GM18870 (cell line): ENCODE data around the gene C11orf98.
"Not testable (repeated sequence)": the region's sequence is repeated elsewhere in the genome, so short reads cannot be mapped to it uniquely, and the experiment has no call there.

ENCODE experiments used
- ATAC-seq: cut with Tn5 transposase; IDR thresholded peaks from one replicate; pipeline ENCODE4 v1.9.1; 2021; ENCODE audit warnings: moderate library complexity; ENCODE audit not compliant: unreplicated experiment

C11orf98 gene

DNA sequence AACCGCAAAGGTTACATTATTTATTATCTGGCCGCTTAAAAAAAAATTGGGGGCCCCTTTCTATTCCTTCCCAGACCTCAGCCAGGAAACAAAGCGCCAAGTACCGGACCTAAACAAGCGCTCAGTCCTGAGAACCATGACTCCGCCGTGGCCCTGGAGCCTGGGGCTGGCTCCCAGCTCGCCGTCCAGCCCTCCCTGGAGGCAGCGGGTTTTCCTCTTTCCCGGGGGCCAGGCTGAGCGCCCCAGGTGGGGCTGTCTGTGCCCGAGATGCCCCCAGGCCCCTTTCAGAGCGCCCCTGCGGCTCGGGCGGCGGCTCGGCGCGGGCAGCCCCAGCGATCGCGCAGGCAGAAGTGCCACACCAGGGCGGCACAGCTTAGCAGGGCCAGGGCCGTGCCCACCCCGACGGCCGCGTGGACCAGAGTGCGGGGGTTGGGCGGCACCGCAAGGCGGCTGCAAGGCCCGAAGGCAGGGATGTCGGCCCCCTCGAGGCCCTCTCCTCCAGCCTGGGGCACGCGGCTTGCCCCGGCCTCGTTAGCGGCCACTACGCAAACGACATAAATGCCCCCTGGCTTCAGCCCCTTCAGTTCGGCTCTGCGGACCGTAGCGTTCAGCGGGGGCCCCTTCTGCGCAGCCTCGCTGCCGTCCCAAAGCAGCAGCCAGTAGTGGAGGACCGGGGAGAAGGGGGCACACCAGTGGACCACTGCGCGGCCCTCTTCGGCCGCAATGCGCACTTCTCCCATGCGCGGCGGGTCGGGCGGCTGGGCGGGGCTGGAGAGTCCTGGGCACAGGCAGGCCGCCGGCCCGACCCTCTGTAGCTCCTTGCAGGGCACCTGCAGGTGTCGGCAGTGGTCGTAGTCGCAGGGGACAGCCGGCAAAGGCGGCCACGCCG lies 22.7 kb upstream of the C11orf98 start:
- ATAC-seq, result no peak

DNA sequence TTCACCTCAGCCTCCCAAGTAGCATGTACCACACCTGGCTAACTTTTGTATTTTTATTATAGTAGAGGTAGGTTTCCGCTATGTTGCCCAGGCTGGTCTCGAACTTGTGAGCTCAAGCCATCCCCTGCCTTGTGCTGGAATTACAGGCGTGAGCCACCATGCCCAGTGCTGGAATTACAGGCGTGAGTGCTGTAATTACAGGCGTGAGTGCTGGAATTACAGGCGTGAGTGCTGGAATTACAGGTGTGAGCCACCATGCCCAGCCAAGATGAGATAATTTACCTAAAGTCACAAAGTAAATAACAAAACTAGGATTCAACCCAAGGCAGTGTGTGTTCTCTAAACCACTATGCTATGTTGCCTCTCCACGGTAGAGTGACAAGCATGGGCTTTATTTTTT lies 17.5 kb upstream of the C11orf98 start:
- ATAC-seq, result no peak

DNA sequence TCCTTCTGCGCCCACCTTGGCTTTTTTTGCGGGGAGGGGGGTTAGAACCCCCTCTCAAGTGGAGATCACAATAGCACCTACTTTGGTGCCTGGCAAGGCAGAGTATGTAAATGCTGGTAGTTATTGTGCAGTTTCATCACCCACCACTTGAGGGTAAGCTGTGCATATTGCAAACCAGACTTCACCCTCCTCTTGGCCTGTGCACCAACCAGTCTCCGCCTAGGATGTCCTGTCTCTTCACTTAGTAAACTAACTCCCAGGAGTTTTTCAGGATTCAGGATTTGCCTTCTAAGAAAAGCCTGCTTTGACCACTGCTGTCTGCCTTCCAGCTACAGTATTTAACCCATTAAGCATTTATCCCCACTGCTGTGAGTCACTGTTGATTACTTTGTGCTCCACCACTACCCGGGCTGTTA lies 15.8 kb upstream of the C11orf98 start:
- no peak for ATAC-seq

DNA sequence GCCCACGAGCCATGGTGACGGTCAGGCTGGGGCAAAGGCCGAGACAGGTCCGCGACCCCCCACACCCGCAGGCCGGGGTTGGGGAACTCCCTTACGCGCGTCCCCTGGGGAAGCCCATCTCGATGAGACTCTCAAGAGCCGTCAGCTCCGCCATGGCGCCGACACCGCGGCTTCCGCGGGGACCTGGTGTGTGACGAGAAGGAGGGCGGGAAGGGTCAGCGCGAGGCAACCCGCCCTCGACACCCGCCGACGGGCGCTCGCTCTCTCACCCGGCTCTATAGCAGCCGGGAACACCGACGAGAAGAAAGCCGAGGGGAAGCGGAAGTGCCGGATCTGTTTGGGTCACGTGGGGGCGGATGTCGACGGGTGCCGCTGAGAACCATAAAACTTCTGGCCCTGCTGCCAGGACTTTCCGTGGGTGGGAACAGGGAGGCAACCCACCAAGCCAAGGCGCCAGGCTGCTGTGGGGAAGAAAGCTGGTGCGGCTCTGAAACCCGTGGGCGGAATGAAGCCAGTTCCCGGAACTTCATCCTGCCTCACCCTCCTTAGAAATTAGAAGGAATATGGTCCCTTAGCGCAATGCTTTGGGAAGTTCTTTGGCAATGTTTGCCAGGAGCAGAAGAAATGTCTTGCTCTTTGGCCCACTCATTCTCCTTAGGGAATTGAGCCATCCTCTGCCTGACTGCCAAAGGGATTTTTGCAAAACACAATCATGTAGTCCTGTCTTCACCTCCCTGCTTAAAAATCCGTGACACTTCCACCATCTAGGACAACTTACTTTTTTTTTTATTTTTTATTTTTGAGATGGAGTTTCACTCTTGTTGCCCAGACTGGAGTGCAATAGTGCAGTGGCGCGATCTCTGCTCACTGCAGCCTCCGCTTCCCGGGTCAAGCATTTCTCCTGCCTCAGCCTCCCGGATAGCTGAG lies 14.0 kb upstream of the C11orf98 start, which contains the start of gene UBXN1:
Gene UBXN1 (minus strand): TSS at position 304 of the 927 bp plus-strand sequence. CDS start 150 bp downstream, at position 154.
- no peak for ATAC-seq

DNA sequence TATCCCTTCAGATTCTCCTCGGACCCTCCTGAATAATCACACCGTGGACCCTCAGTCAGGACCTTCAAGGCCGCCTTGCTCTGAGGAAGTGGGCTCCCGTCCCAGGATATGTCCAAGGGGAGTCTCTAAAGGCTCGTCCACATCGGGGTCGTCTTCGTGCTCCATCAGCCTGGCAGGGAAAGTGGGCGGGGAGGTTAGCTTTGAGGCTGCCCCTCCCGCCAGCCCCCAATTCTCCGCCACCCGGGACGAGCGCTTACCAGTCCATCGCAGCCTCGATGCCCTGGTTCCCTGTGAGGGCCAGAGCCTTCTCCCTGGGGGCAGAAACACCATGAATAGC lies 13.4 kb upstream of the C11orf98 start:
- ATAC-seq, result no peak

DNA sequence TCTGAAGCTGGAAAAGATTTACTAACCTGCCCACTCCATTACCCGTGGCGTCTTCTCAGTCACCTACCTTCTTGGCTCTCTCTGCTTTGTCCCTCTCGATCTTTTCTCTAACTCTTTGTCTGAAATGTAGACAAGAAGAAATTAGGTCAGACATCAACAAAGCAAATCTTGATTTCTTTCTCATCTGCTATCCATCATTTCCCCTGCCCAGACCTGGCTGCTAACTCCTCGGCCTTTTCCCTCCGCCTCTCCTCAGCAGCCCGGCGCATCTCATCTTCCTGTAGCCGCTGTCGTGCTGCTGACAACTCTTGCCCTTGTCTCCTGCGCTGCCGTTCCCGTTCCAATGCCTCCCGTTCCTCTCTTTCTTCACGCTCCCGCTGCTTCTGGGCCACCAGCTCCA lies 12.7 kb upstream of the C11orf98 start:
- no peak for ATAC-seq

DNA sequence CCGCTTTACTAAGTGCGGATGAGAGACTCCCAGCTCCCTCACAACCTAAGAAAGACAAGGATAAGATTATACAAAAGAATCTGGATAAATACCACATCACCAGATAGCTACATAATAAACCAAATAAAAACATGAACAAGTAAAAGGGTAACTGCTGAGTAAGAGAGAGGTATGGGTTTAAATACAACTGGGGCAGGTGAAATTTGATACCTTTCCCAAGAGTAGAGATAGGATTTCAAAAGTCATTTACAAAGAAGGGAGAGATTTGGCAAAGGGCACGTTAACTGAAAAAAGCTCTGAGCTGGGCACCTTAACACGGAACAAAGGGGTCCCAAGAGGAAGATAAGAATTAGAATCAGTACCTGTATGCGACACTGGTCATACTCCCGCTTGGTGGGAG lies 12.1 kb upstream of the C11orf98 start:
- no peak for ATAC-seq

DNA sequence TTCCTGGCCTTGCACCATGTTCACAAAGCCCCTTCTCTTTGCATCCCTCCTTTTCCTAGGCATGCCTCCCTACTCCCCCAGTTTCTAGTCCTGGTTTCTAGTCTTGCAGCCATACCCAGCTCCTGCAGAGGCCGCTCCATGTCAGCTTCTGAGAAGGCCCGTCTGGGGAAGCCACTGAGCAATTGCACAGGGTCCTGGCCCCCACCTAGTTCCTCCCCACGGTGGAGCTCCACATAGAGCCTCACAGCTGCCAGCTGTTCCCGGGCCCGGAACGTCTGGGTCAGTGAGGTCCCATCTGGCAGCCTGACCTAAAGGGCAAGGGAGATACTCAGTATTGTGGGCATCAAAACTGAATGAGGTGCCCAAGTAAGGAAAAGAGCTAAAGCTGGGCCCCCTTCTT lies 11.7 kb upstream of the C11orf98 start:
- ATAC-seq, result no peak

DNA sequence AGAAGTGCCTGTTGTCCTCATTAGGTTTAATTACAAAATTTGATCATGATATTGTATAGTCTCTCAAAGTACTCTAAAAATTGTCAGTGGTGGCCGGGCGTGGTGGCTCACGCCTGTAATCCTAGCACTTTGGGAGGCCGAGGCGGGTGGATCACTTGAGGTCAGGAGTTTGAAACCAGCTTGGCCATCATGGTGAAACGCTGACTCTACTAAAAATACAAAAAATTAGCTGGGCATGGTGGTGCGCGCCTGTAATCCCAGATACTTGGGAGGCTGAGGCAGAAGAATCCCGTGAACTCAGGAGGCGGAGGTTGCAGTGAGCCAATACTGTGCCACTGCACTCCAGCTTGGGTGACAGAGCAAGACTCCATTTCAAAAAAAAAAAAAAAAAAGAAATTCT lies 10.4 kb upstream of the C11orf98 start:
- not testable (repeated sequence) for ATAC-seq

DNA sequence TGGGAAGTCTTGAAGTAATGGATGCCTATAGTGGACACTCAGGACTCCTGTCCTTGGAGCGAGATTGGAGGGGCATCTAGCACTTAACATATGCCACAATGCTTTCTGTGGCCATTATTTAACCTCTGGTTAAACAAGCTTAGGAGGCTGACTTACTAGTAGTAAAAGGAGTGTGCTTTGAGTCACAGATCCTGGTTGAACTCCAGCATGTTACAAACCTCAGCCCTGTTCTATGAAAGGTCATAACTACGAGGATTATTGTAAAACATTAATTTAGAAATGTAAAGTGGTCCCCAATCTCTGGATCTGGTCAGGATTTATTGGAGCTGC lies 8.2 kb upstream of the C11orf98 start:
- no peak for ATAC-seq

DNA sequence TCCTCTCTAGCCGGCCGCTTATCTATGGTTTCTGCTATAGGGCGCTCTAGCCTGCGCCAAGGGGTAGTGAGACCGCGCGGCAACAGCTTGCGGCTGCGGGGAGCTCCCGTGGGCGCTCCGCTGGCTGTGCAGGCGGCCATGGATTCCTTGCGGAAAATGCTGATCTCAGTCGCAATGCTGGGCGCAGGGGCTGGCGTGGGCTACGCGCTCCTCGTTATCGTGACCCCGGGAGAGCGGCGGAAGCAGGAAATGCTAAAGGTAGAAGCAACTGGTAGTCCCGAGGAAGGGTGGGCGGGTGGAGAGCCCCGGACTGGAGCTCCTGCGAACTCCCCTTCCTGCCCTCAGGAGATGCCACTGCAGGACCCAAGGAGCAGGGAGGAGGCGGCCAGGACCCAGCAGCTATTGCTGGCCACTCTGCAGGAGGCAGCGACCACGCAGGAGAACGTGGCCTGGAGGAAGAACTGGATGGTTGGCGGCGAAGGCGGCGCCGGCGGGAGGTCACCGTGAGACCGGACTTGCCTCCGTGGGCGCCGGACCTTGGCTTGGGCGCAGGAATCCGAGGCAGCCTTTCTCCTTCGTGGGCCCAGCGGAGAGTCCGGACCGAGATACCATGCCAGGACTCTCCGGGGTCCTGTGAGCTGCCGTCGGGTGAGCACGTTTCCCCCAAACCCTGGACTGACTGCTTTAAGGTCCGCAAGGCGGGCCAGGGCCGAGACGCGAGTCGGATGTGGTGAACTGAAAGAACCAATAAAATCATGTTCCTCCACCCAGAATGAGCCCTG lies 6.8 kb upstream of the C11orf98 start, which contains the start of the genes LBHD1 and UQCC3:
Gene LBHD1 (minus strand): TSS at position 660 of the 782 bp plus-strand sequence. CDS start 2,236 bp downstream, outside the sequence.
Gene UQCC3 (plus strand): TSS at position 66 of the 782 bp plus-strand sequence. CDS start 73 bp downstream, at position 139.
- ATAC-seq, result peak; percentile 46

DNA sequence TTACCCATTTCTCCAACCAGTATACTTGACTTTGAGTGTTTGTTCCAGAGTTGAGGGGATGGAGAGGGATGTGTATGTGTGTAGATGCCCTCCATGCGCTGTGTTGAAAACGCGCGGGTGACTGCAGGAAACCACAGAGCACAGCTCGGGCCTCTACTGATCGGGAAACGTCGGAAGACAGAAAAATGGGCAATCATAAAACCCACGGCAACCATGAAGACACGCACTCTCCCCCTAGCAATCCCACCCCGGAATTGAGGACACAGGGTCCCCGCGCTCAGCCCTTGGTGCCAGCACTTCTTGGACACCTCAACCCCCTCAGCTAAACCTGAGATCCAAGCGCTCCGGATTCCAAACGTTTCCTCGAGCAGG lies 6.2 kb upstream of the C11orf98 start:
- no peak for ATAC-seq

DNA sequence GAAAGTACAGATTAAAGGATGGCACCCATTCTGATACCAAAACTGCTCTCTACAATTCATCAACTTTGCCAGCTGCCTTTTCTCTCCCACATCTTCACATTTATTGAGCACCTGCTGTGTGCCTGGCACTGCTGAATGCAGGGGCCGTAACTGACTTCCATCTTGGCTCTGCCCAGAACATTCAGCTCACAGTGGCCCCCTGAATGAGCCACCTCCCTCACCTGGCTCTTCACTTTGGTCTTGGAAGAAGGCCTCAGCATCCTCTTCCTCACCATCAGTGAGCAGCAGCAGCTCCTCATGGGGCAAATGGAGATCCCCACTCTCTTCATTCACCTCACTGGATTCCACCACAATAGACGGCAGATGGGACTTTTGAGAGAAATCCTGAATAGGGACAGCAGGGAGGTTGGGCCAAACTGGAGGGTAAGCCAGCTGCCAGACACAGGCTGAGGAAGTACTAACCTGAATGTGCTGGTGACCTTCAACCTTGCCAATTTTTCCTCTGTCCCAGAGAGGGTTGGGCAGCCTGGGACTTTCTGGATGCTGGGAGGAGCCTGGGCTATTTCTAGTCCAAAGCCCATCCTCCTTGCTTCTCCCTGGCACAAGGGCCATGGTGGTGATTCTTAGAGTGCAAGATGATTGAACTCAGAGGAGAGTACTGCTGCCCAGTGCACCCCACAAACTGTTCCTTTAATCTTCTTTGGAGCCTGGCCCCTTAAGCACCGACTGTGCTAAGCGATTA lies 4.6 kb upstream of the C11orf98 start:
- ATAC-seq, result no peak

DNA sequence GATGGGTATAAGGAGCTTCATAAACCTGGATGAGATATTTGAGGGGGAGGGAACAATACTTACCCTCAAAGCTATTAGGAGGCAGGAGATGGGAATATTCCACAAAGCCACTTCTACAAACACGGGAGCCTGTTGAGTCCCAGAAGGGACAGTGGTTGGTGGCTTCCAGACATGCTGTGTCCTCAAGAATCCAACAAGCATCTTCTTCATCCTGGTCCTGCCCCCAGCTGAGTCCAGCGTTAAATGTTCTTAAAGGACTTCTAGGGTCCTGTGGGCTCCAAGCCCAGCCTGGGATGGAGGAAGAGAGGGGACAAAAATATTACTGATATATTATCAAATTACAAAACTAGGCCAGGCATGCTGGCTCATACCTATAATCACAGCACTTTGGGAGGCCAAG lies 2.5 kb upstream of the C11orf98 start:
- ATAC-seq, result no peak

DNA sequence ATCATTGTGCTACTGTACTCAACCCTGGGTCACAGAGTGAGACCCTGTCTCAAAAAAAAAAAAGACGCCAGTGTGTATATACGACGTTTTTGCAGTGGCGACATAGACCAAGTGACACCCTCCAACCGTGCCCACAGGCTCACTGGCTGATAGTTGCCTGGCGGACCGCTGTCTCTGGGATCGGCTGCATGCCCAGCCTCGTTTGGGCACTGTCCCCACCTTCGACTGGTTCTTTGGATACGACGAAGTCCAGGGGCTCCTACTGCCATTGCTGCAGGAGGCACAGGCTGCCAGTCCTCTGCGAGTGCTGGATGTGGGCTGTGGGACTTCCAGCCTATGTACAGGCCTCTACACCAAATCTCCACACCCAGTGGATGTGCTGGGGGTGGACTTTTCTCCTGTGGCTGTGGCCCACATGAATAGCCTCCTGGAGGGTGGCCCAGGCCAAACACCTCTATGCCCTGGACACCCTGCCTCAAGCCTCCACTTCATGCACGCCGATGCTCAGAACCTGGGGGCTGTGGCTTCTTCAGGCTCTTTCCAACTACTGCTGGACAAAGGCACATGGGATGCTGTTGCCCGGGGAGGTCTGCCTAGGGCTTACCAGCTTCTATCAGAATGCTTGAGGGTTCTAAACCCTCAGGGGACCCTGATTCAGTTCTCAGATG lies 1.4 kb upstream of the C11orf98 start:
- no peak for ATAC-seq

DNA sequence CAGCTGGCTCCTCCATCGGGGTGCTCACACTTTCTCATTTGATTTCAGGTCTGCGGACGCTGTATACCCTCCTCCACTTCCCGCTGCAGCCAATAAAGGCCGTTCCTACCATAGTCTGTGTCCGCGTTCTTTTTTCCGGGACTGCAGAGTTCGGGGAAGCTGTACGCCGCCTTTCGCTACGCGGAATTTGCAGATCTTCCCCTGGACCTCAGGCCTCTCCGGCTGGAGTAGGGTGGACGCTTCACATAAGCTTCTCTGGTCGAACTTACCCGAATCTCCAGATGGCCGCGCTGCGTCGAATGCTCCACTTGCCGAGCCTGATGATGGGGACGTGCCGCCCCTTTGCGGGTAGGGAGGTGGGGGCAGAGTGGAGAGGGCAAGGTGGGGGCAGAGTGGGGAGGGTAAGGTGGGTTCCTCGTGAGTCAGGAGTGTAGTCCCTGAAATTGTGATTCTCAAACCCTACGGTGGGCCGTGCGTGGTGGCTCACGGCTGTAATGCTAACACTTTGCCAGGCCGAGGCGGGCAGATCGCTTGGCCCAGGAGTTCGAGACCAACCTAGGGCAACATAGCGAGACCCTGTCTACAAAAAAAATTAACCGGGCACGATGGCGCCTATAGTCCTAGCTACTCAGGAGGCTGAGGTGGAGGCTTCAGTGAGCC lies 719 bp upstream of the C11orf98 start:
- peak; percentile 11 for ATAC-seq

DNA sequence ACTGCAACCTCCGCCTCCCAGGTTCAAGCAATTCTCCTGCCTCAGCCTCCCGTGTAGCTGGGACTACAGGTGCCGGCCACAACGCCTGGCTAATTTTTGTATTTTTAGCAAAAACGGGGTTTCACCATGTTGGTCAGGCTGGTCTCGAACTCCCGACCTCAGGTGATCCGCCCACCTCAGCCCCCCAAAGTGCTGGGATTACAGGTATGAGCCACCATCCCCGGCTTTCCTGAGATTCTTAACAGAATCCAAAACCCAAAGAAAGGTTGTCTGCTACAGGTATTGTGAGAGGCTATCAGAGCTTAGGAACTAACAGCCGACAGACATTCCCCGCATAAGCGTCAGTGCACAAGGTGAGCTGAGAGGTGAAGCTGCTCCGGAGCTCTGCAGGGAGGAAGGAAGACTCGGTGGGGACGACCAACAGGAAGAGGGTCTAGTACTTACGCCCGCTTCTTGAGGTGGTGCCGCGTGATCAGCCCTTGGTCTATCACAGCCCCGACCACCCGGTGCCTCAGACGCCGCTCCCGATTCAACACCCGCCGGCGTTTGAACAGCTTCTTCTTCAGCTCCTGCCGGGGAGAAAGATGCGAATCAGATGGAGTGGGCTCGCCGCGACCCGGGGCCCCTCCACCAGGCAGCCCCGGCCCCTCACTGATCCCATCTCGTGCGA lies 470 bp downstream of the C11orf98 start:
- peak; percentile 4 for ATAC-seq

DNA sequence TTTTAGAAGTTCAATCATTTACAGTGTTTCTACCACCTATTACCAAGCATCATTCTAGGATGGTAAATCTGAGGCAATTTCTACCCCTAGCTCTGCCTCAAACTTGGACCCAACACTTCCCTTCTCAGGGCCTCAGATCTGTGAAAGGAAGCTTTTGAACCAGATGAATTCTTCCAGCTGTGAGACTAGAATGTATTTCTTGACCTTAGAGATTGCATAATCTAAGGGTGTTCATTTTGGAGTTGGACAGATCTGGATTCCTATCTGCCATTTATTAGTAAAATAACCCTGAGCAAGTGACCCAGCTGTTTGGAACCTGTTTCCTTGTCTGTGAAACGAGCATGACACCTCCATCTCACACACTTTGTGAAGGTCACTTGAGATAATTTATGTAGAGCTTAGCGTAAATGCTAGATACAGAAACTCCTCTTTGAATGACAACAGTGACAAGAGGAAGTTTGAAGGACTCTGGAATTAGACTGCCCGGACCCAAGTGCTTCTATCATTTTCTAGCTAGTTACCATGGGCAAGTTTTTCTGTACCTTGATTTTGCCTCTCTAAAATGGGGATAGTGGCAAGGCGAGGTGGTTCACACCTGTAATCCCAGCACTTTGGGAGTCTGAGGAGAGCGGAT lies 8.1 kb downstream of the C11orf98 start:
- ATAC-seq, result no peak
